Spleen (tissue), 11 donors: ENCODE measurements around the gene KRTAP5-1. TPM values are rescaled to one million over a fixed set of nuclear protein-coding genes. Genes with fewer than 3 reads are reported as not detected.

ENCODE experiments used
- DNase-seq: peaks from one replicate; pipeline ENCODE4 v3.0.0-alpha.2; 2020
- H3K27ac ChIP-seq, 8 donors: fragments of 200-600 bp; sonication (generic) in 7 of 8; 1 replicate in 4 of 8; 2 replicates in 4 of 8; pipeline versions ENCODE4 v1.5.0 to v1.8.0; 2016 to 2021; ENCODE audit warnings: inconsistent platforms in 4 of 8, mild to moderate bottlenecking in 4 of 8, moderate library complexity in 1 of 8
- H3K27me3 ChIP-seq, 7 donors: fragments of 200-600 bp; sonication (generic) in 6 of 7; replicated peaks in 1 of 7; 1 replicate in 4 of 7; 2 replicates in 3 of 7; pipeline versions ENCODE4 v1.5.0 to v1.8.0; 2016 to 2021; ENCODE audit warnings: inconsistent platforms in 3 of 7, mild to moderate bottlenecking in 1 of 7
- H3K36me3 ChIP-seq, 6 donors: fragments of 200-600 bp; sonication (generic) in 5 of 6; 1 replicate in 4 of 6; 2 replicates in 2 of 6; pipeline versions ENCODE4 v1.5.0 to v1.8.0; 2016 to 2021; ENCODE audit warnings: inconsistent platforms in 2 of 6
- H3K4me1 ChIP-seq, 6 donors: fragments of 200-600 bp; sonication (generic) in 5 of 6; 1 replicate in 3 of 6; 2 replicates in 3 of 6; pipeline versions ENCODE4 v1.5.0 to v1.8.0; 2016 to 2021; ENCODE audit warnings: inconsistent platforms in 3 of 6
- H3K4me3 ChIP-seq, 8 donors: fragments of 200-600 bp; sonication (generic) in 7 of 8; 1 replicate in 4 of 8; 2 replicates in 4 of 8; pipeline versions ENCODE4 v1.5.0 to v1.8.0; 2016 to 2021; ENCODE audit warnings: inconsistent platforms in 4 of 8, mild to moderate bottlenecking in 4 of 8, moderate library complexity in 2 of 8
- H3K9me3 ChIP-seq, 8 donors: fragments of 200-600 bp; sonication (generic) in 7 of 8; 1 replicate in 4 of 8; 2 replicates in 4 of 8; pipeline versions ENCODE4 v1.5.0 to v1.8.0; 2016 to 2021; ENCODE audit warnings: inconsistent platforms in 4 of 8
- POLR2A ChIP-seq, 3 donors: fragments of 450-650 bp; IDR thresholded peaks; one replicate each; pipeline ENCODE4 v1.5.1; 2017; ENCODE audit warnings: antibody characterized with exemption in 3 of 3, mild to moderate bottlenecking in 1 of 3
- POLR2AphosphoS5 ChIP-seq, 3 donors: sonication (generic); formaldehyde crosslinking; IDR thresholded peaks; one replicate each; pipeline ENCODE4 v1.5.1; 2017; ENCODE audit warnings: antibody characterized with exemption in 3 of 3
- WGBS, 5 donors: extraction: QIAGEN DNeasy Blood & Tissue Kit in 3 of 5; methylation state at CpG; one replicate each; pipeline versions ENCODE4 v1.1.5 to v1.1.7; 2013 to 2018; 5-methylcytosine and 5-hydroxymethylcytosine counted together
- intact Hi-C: fragments of 100-400 bp; cut with DNase I; formaldehyde crosslinking; loops from one replicate; pipeline ENCODE4 v1.15.0; 2023; ENCODE audit warnings: low total_unique reads
- polyA plus RNA-seq, 3 donors: library from polyadenylated mRNA; stranded (reverse); fragments of 200-250 nt; gene quantifications; one replicate each; pipeline ENCODE4 v1.2.1, GENCODE V29; 2013
- total RNA-seq, 7 donors: library from RNA; depleted of rRNA in 3 of 7; stranded (reverse); fragments of >200 nt in 3 of 7; fragmentation: NEBNext Ultra II Directional in 4 of 7; extraction: Animal tissue kit (Norgen Biotek cat#: 25700) in 4 of 7; gene quantifications; one replicate each; pipeline versions ENCODE4 v1.1.0 to v1.2.1, GENCODE V29; 2016 to 2021
- TF ChIP-seq, protein P1 (sequence below), 11 experiments: fragments of 200-600 bp in 7 of 11; fragments of 450-650 bp in 4 of 11; sonication (generic) in 4 of 11; IDR thresholded peaks in 8 of 11; conservative IDR thresholded peaks in 3 of 11; 1 replicate in 7 of 11; 2 replicates in 4 of 11; pipeline versions ENCODE4 v1.4.0 to v1.8.0; 2016 to 2021; ENCODE audit warnings: antibody characterized with exemption in 11 of 11, inconsistent platforms in 4 of 11, mild to moderate bottlenecking in 1 of 11
- donor health status: healthy with polysubstance abuse.
- donor health status: DM: no; HTN: no; CAD: no; lungs with moderate emphysema.
- donor health status: DM: no; HTN: no; CAD: no.
- donor health status: Bipolar disorder and iron deficiency.
- donor health status: healthy.
- donor health status: DM: no; HTN: no; CAD: no.
- donor health status: DM: yes; HTN: yes; CAD: no.

KRTAP5-1 gene
- total and polyA plus RNA-seq, 10 donors, result not detected

DNA sequence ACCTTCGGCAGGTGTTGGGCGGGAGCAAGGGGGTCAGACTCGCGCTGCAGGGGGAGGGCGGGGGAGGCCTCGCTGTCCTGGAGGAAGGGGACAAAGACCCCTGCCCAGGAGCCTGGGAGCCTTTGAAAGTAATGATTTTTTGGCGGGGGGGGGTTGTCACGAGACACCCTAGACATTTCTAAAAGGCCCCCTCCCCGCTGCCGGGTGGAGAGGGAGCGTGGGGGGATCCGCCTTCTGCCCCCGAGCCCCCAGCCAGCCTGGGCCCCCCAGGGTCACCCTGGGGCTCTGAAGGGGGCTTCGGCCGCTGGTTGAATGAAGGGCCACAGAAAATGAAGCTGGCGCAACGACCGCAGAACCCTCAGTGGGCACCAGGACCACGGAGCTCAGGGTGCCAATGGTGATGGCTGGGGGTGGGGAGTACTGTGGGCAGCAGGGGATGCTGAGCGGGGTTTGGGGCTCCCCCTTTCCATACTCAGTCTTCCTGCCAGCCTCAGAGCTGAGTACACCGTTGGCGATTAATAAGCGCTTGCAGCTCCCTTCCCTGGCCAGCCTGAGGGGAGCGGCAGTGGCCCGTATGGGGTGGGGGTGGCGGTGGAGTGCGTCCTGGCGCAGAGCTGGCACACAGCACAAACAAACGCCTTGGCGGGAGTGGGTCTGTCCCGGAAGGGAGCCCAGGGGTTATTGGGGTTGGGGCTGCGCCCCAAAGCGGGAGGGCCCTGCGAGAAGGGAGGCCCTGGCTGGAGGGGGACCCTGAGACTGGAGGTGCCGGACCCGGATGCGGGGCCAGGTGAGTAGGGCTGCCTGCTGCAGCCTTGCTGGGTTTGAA is 11.8 kb downstream of the KRTAP5-1 start:
- peak overlapping the region; percentile 38 to 79 (median 45) for H3K4me3 ChIP-seq
- TF ChIP-seq POLR2AphosphoS5 (IDR thresholded peaks at IDR 0.05) (peak in 1 of 3 donors; percentile 27), POLR2A (IDR thresholded peaks at IDR 0.05) (no peak)
- TF ChIP-seq, protein P1, sequence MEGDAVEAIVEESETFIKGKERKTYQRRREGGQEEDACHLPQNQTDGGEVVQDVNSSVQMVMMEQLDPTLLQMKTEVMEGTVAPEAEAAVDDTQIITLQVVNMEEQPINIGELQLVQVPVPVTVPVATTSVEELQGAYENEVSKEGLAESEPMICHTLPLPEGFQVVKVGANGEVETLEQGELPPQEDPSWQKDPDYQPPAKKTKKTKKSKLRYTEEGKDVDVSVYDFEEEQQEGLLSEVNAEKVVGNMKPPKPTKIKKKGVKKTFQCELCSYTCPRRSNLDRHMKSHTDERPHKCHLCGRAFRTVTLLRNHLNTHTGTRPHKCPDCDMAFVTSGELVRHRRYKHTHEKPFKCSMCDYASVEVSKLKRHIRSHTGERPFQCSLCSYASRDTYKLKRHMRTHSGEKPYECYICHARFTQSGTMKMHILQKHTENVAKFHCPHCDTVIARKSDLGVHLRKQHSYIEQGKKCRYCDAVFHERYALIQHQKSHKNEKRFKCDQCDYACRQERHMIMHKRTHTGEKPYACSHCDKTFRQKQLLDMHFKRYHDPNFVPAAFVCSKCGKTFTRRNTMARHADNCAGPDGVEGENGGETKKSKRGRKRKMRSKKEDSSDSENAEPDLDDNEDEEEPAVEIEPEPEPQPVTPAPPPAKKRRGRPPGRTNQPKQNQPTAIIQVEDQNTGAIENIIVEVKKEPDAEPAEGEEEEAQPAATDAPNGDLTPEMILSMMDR (IDR thresholded peaks at IDR 0.05 in 8 of 11, conservative IDR thresholded peaks at IDR 0.05 in 3 of 11), result peak in 1 of 11 experiments; percentile 17
- intact Hi-C loops, result loop anchor here (10.0 kb wide), 1 partner anchor 368 kb away; no protein-coding TSS in a partner anchor
- no peak for DNase-seq
- 4 to 9% (median 9%) methylated on average over 18 to 36 of the region's 37 CpGs for WGBS, 5 donors
- no peaks in the 10 kb centered on the region for H3K36me3 ChIP-seq
- H3K27ac ChIP-seq, result peak overlapping the region; percentile 29 to 91 (median 78)
- H3K4me1 ChIP-seq, result peaks cover 13 to 57% (median 38%) of the 10 kb centered on the region in 6 donors
- H3K27me3 ChIP-seq, result peaks cover 0 to 92% (median 34%) of the 10 kb centered on the region in 7 donors
- H3K9me3 ChIP-seq, result peaks cover 0 to 8% (median 5%) of the 10 kb centered on the region in 8 donors

DNA sequence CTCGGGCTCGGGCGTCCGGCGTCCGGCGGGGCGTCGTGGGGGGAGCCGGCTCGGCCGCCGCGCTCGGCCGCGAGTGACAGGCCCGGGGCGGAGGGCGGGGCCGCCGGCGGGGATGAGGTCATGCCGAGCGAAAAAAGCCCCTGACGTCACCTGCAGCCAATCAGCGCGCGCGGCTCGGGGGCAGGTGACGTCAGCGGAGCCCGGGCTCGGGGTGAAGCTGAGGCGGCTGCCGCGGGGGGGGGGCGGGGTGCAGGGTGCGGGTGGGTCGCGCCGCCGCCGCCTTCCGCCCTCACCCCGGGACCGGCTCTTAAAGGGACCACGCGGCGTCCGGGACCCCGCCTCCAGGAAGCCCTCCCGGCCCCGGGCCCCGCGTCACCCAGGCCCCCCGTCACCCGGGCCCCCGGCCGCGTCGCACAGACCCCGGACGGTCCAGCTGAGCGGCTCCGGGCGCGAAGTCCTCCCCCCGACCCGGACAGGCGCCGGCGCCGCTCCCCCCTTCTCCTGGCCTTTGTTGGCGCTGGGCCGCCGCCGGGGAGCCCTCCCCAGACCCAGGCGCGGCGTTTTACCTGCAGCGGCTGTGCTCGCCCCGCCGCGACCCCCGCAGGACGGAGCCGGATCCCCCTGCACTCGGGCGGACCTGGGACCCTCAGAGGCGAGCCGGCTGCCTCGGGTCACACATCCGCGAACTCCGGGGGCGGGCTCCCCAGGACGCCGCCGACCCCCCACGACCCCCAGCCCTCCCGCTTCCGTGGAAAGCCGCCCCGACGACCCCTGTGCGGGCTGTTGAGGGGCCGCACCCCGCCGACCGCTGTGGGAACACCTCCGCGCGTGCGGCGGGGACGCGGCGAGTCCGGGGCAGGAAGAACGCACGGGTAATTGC is 12.6 kb downstream of the KRTAP5-1 start, which contains the start of gene DUSP8:
TSS of gene DUSP8 (minus strand) at position 75 of the 880 bp plus-strand sequence. CDS start 6,445 bp downstream, outside the sequence.
- TF ChIP-seq POLR2A (IDR thresholded peaks at IDR 0.05) (no peak), POLR2AphosphoS5 (IDR thresholded peaks at IDR 0.05) (peak; percentile 31 to 60 (median 39))
- TF ChIP-seq, protein P1 (IDR thresholded peaks at IDR 0.05 in 8 of 11, conservative IDR thresholded peaks at IDR 0.05 in 3 of 11), result no peak
- WGBS, 5 donors, result 0 to 2% (median 1%) methylated on average over 11 to 124 of the region's 124 CpGs
- intact Hi-C loops, result loop anchor here (10.0 kb wide), 1 partner anchor 368 kb away; no protein-coding TSS in a partner anchor
- H3K27ac ChIP-seq, result peak within 1 kb of the TSS; percentile 29 to 91 (median 78)
- H3K27me3 ChIP-seq, result peaks cover 0 to 88% (median 34%) of the 10 kb centered on the region in 7 donors
- H3K4me3 ChIP-seq, result peak within 1 kb of the TSS; percentile 38 to 79 (median 45)
- H3K4me1 ChIP-seq, result peaks cover 13 to 65% (median 39%) of the 10 kb centered on the region in 6 donors
- no peaks in the 10 kb centered on the region for H3K36me3 ChIP-seq
- H3K9me3 ChIP-seq, result no peaks in the 10 kb centered on the region
- peak; percentile 91 for DNase-seq

DNA sequence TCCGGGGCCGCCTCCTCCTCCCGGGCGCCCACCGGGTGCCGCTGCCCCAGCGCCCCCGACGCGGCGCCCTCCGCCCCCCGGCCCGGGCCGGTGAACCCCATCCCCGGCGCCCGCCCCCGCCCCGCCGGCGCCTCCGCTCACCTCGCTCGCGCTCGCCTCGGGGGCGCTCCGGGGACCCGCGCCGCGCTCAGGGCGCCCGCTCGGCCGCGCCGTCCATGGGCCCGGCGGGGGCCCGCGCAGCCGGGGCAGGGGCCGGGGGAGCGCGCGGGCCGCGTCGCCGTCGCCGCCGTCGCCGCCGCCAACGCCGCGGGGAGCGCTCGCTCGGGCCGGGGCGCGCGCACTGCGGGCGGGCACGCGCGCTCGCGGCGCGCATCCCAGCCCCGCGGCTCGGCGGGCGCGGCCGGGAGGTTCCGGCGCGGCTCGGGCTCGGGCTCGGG is 13.3 kb downstream of the KRTAP5-1 start:
- 1 to 2% (median 1%) methylated on average over 32 to 91 of the region's 91 CpGs; no CpG with 5 or more reads in 2 of the 5 donors for WGBS, 5 donors
- DNase-seq, result peak; percentile 78
- Histone ChIP-seq H3K27me3 (peaks cover 0 to 84% (median 34%) of the 10 kb centered on the region in 7 donors), H3K27ac (peak overlapping the region in 3 of 8 donors; percentile 47 to 91 (median 86)), H3K4me1 (peaks cover 13 to 71% (median 42%) of the 10 kb centered on the region in 6 donors), H3K4me3 (peak overlapping the region in 7 of 8 donors; percentile 17 to 79 (median 34)), H3K36me3 (no peaks in the 10 kb centered on the region), H3K9me3 (no peaks in the 10 kb centered on the region)
- TF ChIP-seq POLR2A (IDR thresholded peaks at IDR 0.05) (no peak), POLR2AphosphoS5 (IDR thresholded peaks at IDR 0.05) (no peak)
- TF ChIP-seq, protein P1 (IDR thresholded peaks at IDR 0.05 in 8 of 11, conservative IDR thresholded peaks at IDR 0.05 in 3 of 11), result no peak
- intact Hi-C loops, result loop anchor here (10.0 kb wide), 1 partner anchor 367 kb away; no protein-coding TSS in a partner anchor
